GM12891 (cell line): ENCODE data around the gene RACGAP1.
"Not testable (repeated sequence)": the region's sequence is repeated elsewhere in the genome, so short reads cannot be mapped to it uniquely, and the experiment has no call there.

Experiments
- DNase-seq: peaks from one replicate; pipeline ENCODE4 v3.0.0; 2011; ENCODE audit warnings: low spot score; ENCODE audit not compliant: insufficient read length
- FAIRE-seq: peaks from 2 replicates; lab custom pipeline; 2011; peaks lifted over from hg19 to GRCh38; lab: Jason Lieb, UNC
- PAX5 ChIP-seq: IDR thresholded peaks from 2 replicates; pipeline ENCODE4 v1.6.1; 2011; ENCODE audit warnings: low read length, moderate library complexity, mild to moderate bottlenecking; ENCODE audit not compliant: insufficient read depth, severe bottlenecking
- POLR2A ChIP-seq: IDR thresholded peaks from 2 replicates; pipeline ENCODE4 v1.6.1; 2011; ENCODE audit warnings: low read depth, low read length, control low read depth
- POLR2AphosphoS5 ChIP-seq: IDR thresholded peaks from 2 replicates; pipeline ENCODE4 v1.6.1; 2011; ENCODE audit warnings: low read depth, low read length, control low read depth
- POU2F2 ChIP-seq: IDR thresholded peaks from 2 replicates; pipeline ENCODE4 v1.6.1; 2011; ENCODE audit warnings: low read depth, mild to moderate bottlenecking, control low read depth, low read length, moderate library complexity
- SPI1 ChIP-seq: IDR thresholded peaks from 2 replicates; pipeline ENCODE4 v1.6.1; 2011; ENCODE audit warnings: low read depth, low read length, control low read depth
- TAF1 ChIP-seq: IDR thresholded peaks from 2 replicates; pipeline ENCODE4 v1.6.1; 2011; ENCODE audit warnings: low read depth, low read length, control low read depth

Gene RACGAP1

GRCh38 chr12:50003595-50003994, 21.7 kb downstream of the RACGAP1 start:
- FAIRE-seq = no peak
- no peak for TF ChIP-seq TAF1
- no peak for TF ChIP-seq SPI1
- TF ChIP-seq POU2F2 = no peak
- no peak for TF ChIP-seq POLR2A
- no peak for TF ChIP-seq PAX5
- no peak for TF ChIP-seq POLR2AphosphoS5
- DNase-seq = no peak

GRCh38 chr12:49998453-49998852, 26.8 kb downstream of the RACGAP1 start:
- DNase-seq (no peak), FAIRE-seq (no peak)
- TF ChIP-seq SPI1 = no peak
- TF ChIP-seq POLR2A = no peak

GRCh38 chr12:49990273-49990672, 35.0 kb downstream of the RACGAP1 start:
- DNase-seq (no peak), FAIRE-seq (no peak)
- TF ChIP-seq PAX5 = no peak
- TF ChIP-seq POLR2AphosphoS5 = no peak
- TF ChIP-seq TAF1 = no peak
- no peak for TF ChIP-seq SPI1
- TF ChIP-seq POLR2A = no peak
- TF ChIP-seq POU2F2 = no peak

GRCh38 chr12:49989400-49989799, 35.9 kb downstream of the RACGAP1 start:
- DNase-seq, FAIRE-seq: not testable (repeated sequence)

GRCh38 chr12:49987625-49988303, 37.5 kb downstream of the RACGAP1 start:
- TF ChIP-seq POLR2AphosphoS5 (no peak), PAX5 (no peak)
- no peak for DNase-seq
- no peak for FAIRE-seq

GRCh38 chr12:49986476-49986875, 38.8 kb downstream of the RACGAP1 start:
- not testable (repeated sequence) for FAIRE-seq, DNase-seq

GRCh38 chr12:49985981-49986380, 39.3 kb downstream of the RACGAP1 start:
- FAIRE-seq (no peak), DNase-seq (no peak)
- TF ChIP-seq POLR2AphosphoS5 (no peak), POLR2A (no peak), SPI1 (no peak), TAF1 (no peak), PAX5 (no peak), POU2F2 (no peak)

GRCh38 chr12:49984476-49985359, 40.6 kb downstream of the RACGAP1 start:
- no peak for DNase-seq
- TF ChIP-seq SPI1 (no peak), PAX5 (no peak), TAF1 (no peak), POLR2A (no peak), POLR2AphosphoS5 (no peak), POU2F2 (no peak)
- no peak for FAIRE-seq

GRCh38 chr12:49983892-49984291, 41.4 kb downstream of the RACGAP1 start:
- FAIRE-seq (no peak), DNase-seq (no peak)
- no peak for TF ChIP-seq TAF1
- no peak for TF ChIP-seq PAX5
- no peak for TF ChIP-seq SPI1
- TF ChIP-seq POU2F2 = no peak

GRCh38 chr12:49982246-49983087, 42.8 kb downstream of the RACGAP1 start:
- TF ChIP-seq POLR2A (no peak), POLR2AphosphoS5 (no peak), SPI1 (no peak), POU2F2 (no peak), PAX5 (no peak), TAF1 (no peak)
- DNase-seq (no peak), FAIRE-seq (no peak)
